Measurements from ENCODE around the gene SYNDIG1. TPM values are rescaled to one million over a fixed set of nuclear protein-coding genes. Genes with fewer than 3 reads are reported as not detected.

SYNDIG1 gene
- polyA plus RNA-seq, 2 of the 4 experiments (the other 2 are of a cell fraction), result 0.96 to 2.6 TPM

GRCh38 chr20:24657196-24657595 lies 187.8 kb downstream of the SYNDIG1 start:
- DNase-seq (ENCODE audit: low read depth in 1 of 2, low spot score in 1 of 2) (peak; percentile 38 to 39), FAIRE-seq (no peak), ATAC-seq (peak in 1 of 2 experiments; percentile 49; a peak in 3 of 6 replicates)
- Histone ChIP-seq H3K4me1 (peaks cover 36% of the 10 kb centered on the region), H3K9me3 (no peaks in the 10 kb centered on the region), H3K4me2 (0 out of 3 replicates have a peak overlapping the region, but pooled peaks have one; percentile 9), H3K4me3 (no peak overlapping the region), H3K27ac (peak overlapping the region; percentile 8 to 46; a peak in 4 of 6 replicates)
- ChIA-PET CTCF (interaction anchor here (1.5 to 2.8 kb wide), 2 partner anchors 16 to 124 kb away, joined by 5 to 12 read pairs; no protein-coding TSS in a partner anchor), POLR2A (no interaction called here)
- no peak for TF ChIP-seq FOSB (CRISPR knock-in tag; IDR thresholded peaks at IDR 0.05)
- no peak for TF ChIP-seq ZSCAN20 (CRISPR knock-in tag; IDR thresholded peaks at IDR 0.05)
- TF ChIP-seq HEYL (CRISPR knock-in tag; IDR thresholded peaks at IDR 0.05), result no peak
- no peak for TF ChIP-seq GATA3 (IDR thresholded peaks at IDR 0.05; ENCODE audit: borderline replicate concordance)
- no peak for TF ChIP-seq NPAS2 (CRISPR knock-in tag; IDR thresholded peaks at IDR 0.05; ENCODE audit: borderline replicate concordance)
- TF ChIP-seq CTCF (IDR thresholded peaks at IDR 0.05), result no peak
- no peak for TF ChIP-seq EHF (CRISPR knock-in tag; IDR thresholded peaks at IDR 0.05)
- WGBS (ENCODE audit: missing lambda C conversion rate), result 78% methylated on average over 8 of the region's 8 CpGs

- Histone ChIP-seq H3K4me1 (peaks cover 28% of the 10 kb centered on the region), H3K27ac (peak overlapping the region in 1 of 2 experiments; percentile 46; a peak in 2 of 6 replicates), H3K4me3 (no peak overlapping the region), H3K4me2 (no peak overlapping the region), H3K9me3 (no peaks in the 10 kb centered on the region)
- DNase-seq (ENCODE audit: low read depth in 1 of 2, low spot score in 1 of 2), result no peak
- ATAC-seq, result no peak
- CTCF ChIA-PET, result interaction anchor here (0.9 to 2.8 kb wide), 4 partner anchors 15 to 123 kb away, joined by 3 to 12 read pairs (median 4); no protein-coding TSS in a partner anchor
- FAIRE-seq, result no peak
- POLR2A ChIA-PET, result no interaction called here
- 80% methylated on average over 27 of the region's 27 CpGs for WGBS (ENCODE audit: missing lambda C conversion rate)
- TF ChIP-seq NFE2L2 (conservative IDR thresholded peaks at IDR 0.05; ENCODE audit: low read length) (no peak), JUN (IDR thresholded peaks at IDR 0.05) (no peak), JUNB (IDR thresholded peaks at IDR 0.05) (no peak), EP300 (IDR thresholded peaks at IDR 0.05) (no peak), USF2 (IDR thresholded peaks at IDR 0.05) (no peak), TFCP2L1 (CRISPR knock-in tag; IDR thresholded peaks at IDR 0.05) (no peak), PHF8 (IDR thresholded peaks at IDR 0.05; ENCODE audit: borderline replicate concordance, low read depth) (no peak)
Measured at GRCh38 chr20:24657878-24658620, 188.6 kb downstream of the SYNDIG1 start.

- Histone ChIP-seq H3K27ac (no peak overlapping the region), H3K4me3 (no peak overlapping the region), H3K9me3 (no peaks in the 10 kb centered on the region), H3K4me1 (peaks cover 17% of the 10 kb centered on the region), H3K4me2 (no peak overlapping the region)
- 83% methylated on average over 17 of the region's 17 CpGs for WGBS (ENCODE audit: missing lambda C conversion rate)
- no peak for DNase-seq (ENCODE audit: low read depth in 1 of 2, low spot score in 1 of 2)
- ATAC-seq, result no peak
- CTCF ChIA-PET, result interaction anchor here (0.9 to 2.8 kb wide), 3 partner anchors 14 to 122 kb away, joined by 3 to 12 read pairs (median 3); no protein-coding TSS in a partner anchor
- POLR2A ChIA-PET, result no interaction called here
- FAIRE-seq, result no peak
- TF ChIP-seq HEYL (CRISPR knock-in tag; IDR thresholded peaks at IDR 0.05), result no peak
- no peak for TF ChIP-seq TFCP2L1 (CRISPR knock-in tag; IDR thresholded peaks at IDR 0.05)
- TF ChIP-seq HOXB5 (CRISPR knock-in tag; IDR thresholded peaks at IDR 0.05), result no peak
- no peak for TF ChIP-seq BCL3 (IDR thresholded peaks at IDR 0.05)
- no peak for TF ChIP-seq ESRRA (IDR thresholded peaks at IDR 0.05; ENCODE audit: borderline replicate concordance, low read length)
- no peak for TF ChIP-seq ATOH8 (CRISPR knock-in tag; IDR thresholded peaks at IDR 0.05; ENCODE audit: low read depth)
- no peak for TF ChIP-seq PBX3 (IDR thresholded peaks at IDR 0.05)
- no peak for TF ChIP-seq CTCF (IDR thresholded peaks at IDR 0.05)
- TF ChIP-seq NPAS2 (CRISPR knock-in tag; IDR thresholded peaks at IDR 0.05; ENCODE audit: borderline replicate concordance), result no peak
- TF ChIP-seq CHD4 (IDR thresholded peaks at IDR 0.05; ENCODE audit: borderline replicate concordance), result no peak
- no peak for TF ChIP-seq USF2 (IDR thresholded peaks at IDR 0.05)
- no peak for TF ChIP-seq RFX5 (IDR thresholded peaks at IDR 0.05)
Measured at GRCh38 chr20:24658920-24659660, 189.7 kb downstream of the SYNDIG1 start.
